WTC11 (cell line): ENCODE results near the gene TMEM88. TPM values are rescaled to one million over a fixed set of nuclear protein-coding genes. Genes with fewer than 3 reads are reported as not detected.

ENCODE experiments used
- ATAC-seq: fragments of 200-7000 bp; cut with Tn5 transposase; 2 replicates; pipeline ENCODE4 v1.10.0; 2021; ENCODE audit warnings: mild to moderate bottlenecking, moderate library complexity
- CTCF ChIA-PET: fragments of 300-600 bp; sonication (Branson Sonifier 250); formaldehyde crosslinking; loops from one replicate; lab custom pipeline; 2021; ENCODE audit warnings: antibody characterized with exemption; lab: Charles Lee
- POLR2A ChIA-PET: fragments of 350-600 bp; sonication (Branson Sonifier 250); formaldehyde crosslinking; loops from one replicate; lab custom pipeline; 2021; ENCODE audit warnings: antibody characterized with exemption; lab: Charles Lee
- DNase-seq: peaks from one replicate; pipeline ENCODE4 v3.0.0; 2021; ENCODE audit warnings: low spot score
- H3K27ac Mint-ChIP-seq: 2 replicates; pipeline ENCODE4 v1.8.0; 2021; ENCODE audit warnings: mixed read lengths
- H3K27me3 Mint-ChIP-seq: 2 replicates; pipeline ENCODE4 v1.8.0; 2021; ENCODE audit warnings: low read depth, mild to moderate bottlenecking, moderate library complexity, mixed read lengths
- H3K36me3 Mint-ChIP-seq: 2 replicates; pipeline ENCODE4 v1.8.0; 2021; ENCODE audit warnings: mixed read lengths
- H3K4me1 Mint-ChIP-seq: 2 replicates; pipeline ENCODE4 v1.8.0; 2022; ENCODE audit warnings: mixed read lengths
- H3K4me3 Mint-ChIP-seq: 2 replicates; pipeline ENCODE4 v1.8.0; 2021; ENCODE audit warnings: mild to moderate bottlenecking, moderate library complexity, mixed read lengths
- H3K9me3 Mint-ChIP-seq: 2 replicates; pipeline ENCODE4 v1.8.0; 2021; ENCODE audit warnings: mixed read lengths
- ARID4B ChIP-seq: sonication (generic); formaldehyde crosslinking; IDR thresholded peaks from 2 replicates; pipeline ENCODE4 v1.8.0; 2023; ENCODE audit warnings: missing genetic modification reagents, mild to moderate bottlenecking, borderline replicate concordance
- ATF1 ChIP-seq: sonication (generic); formaldehyde crosslinking; IDR thresholded peaks from 2 replicates; pipeline ENCODE4 v1.8.1; 2023; ENCODE audit warnings: mild to moderate bottlenecking, moderate library complexity, missing genetic modification reagents
- ATF6 ChIP-seq: sonication (generic); formaldehyde crosslinking; IDR thresholded peaks from 2 replicates; pipeline ENCODE4 v1.8.1; 2023; ENCODE audit warnings: mild to moderate bottlenecking, missing genetic modification reagents
- ESRRA ChIP-seq: sonication (generic); formaldehyde crosslinking; IDR thresholded peaks from 2 replicates; pipeline ENCODE4 v1.8.1; 2022; ENCODE audit warnings: mild to moderate bottlenecking, missing genetic modification reagents, borderline replicate concordance
- ETV6 ChIP-seq: sonication (generic); formaldehyde crosslinking; IDR thresholded peaks from 2 replicates; pipeline ENCODE4 v1.8.1; 2022; ENCODE audit warnings: mild to moderate bottlenecking, missing genetic modification reagents
- FOXJ3 ChIP-seq: sonication (generic); formaldehyde crosslinking; IDR thresholded peaks from 2 replicates; pipeline ENCODE4 v1.9.0; 2021; ENCODE audit warnings: missing genetic modification reagents, mild to moderate bottlenecking, borderline replicate concordance
- FOXP4 ChIP-seq: sonication (generic); formaldehyde crosslinking; IDR thresholded peaks from 2 replicates; pipeline ENCODE4 v1.8.0; 2022; ENCODE audit warnings: mild to moderate bottlenecking, missing genetic modification reagents
- HMGXB4 ChIP-seq: sonication (generic); formaldehyde crosslinking; IDR thresholded peaks from 2 replicates; pipeline ENCODE4 v1.8.1; 2023; ENCODE audit warnings: mild to moderate bottlenecking, moderate library complexity, missing genetic modification reagents
- MAX ChIP-seq: sonication (generic); formaldehyde crosslinking; IDR thresholded peaks from 2 replicates; pipeline ENCODE4 v1.8.0; 2022; ENCODE audit warnings: mild to moderate bottlenecking, missing genetic modification reagents
- NR1H2 ChIP-seq: sonication (generic); formaldehyde crosslinking; IDR thresholded peaks from 2 replicates; pipeline ENCODE4 v1.9.0; 2021; ENCODE audit warnings: mild to moderate bottlenecking, moderate library complexity, missing genetic modification reagents
- NR2C2 ChIP-seq: sonication (generic); formaldehyde crosslinking; IDR thresholded peaks from 2 replicates; pipeline ENCODE4 v1.8.0; 2022; ENCODE audit warnings: mild to moderate bottlenecking, missing genetic modification reagents
- PREB ChIP-seq: sonication (generic); formaldehyde crosslinking; IDR thresholded peaks from 2 replicates; pipeline ENCODE4 v1.8.1; 2022; ENCODE audit warnings: mild to moderate bottlenecking, missing genetic modification reagents, moderate library complexity, borderline replicate concordance
- ZBTB43 ChIP-seq: sonication (generic); formaldehyde crosslinking; IDR thresholded peaks from 2 replicates; pipeline ENCODE4 v1.8.1; 2023; ENCODE audit warnings: mild to moderate bottlenecking, missing genetic modification reagents
- ZNF138 ChIP-seq: sonication (generic); formaldehyde crosslinking; conservative IDR thresholded peaks from 2 replicates; pipeline ENCODE4 v1.8.1; 2022; ENCODE audit warnings: mild to moderate bottlenecking, moderate library complexity, missing genetic modification reagents
- ZNF317 ChIP-seq: sonication (generic); formaldehyde crosslinking; IDR thresholded peaks from 2 replicates; pipeline ENCODE4 v1.8.1; 2023; ENCODE audit warnings: low read depth, mild to moderate bottlenecking, moderate library complexity, missing genetic modification reagents, borderline replicate concordance
- ZNF423 ChIP-seq: fragments of 250-450 bp; sonication (Bioruptor Pico); IDR thresholded peaks from 2 replicates; pipeline ENCODE4 v2.1.2; 2022; ENCODE audit warnings: mild to moderate bottlenecking, moderate library complexity
- ZNF512 ChIP-seq: sonication (generic); formaldehyde crosslinking; IDR thresholded peaks from 2 replicates; pipeline ENCODE4 v1.8.1; 2022; ENCODE audit warnings: missing genetic modification reagents, borderline replicate concordance
- total RNA-seq: library from RNA; stranded (reverse); gene quantifications from 3 replicates; pipeline ENCODE4 v1.2.3, GENCODE V29; 2021

TMEM88 gene
- total RNA-seq, 1 experiment from 2014 or later, result 2.9 TPM

- TF ChIP-seq ARID4B (CRISPR knock-in tag) (no peak), NR1H2 (no peak)
Measured at GRCh38 chr17:7839190-7839875, 15.5 kb upstream of the TMEM88 start (continued).

- H3K27ac Mint-ChIP-seq, result no peak overlapping the region
- H3K27me3 Mint-ChIP-seq, result peaks cover 47% of the 10 kb centered on the region
- H3K4me3 Mint-ChIP-seq, result no peak overlapping the region
- DNase-seq, result no peak
- no peak for ATAC-seq
- H3K4me1 Mint-ChIP-seq, result peaks cover 40% of the 10 kb centered on the region
- H3K9me3 Mint-ChIP-seq, result no peaks in the 10 kb centered on the region
- TF ChIP-seq MAX (no peak), ZNF423 (CRISPR knock-in tag) (no peak), ZNF317 (CRISPR knock-in tag) (no peak), ATF1 (CRISPR knock-in tag) (no peak), ZNF512 (CRISPR knock-in tag) (no peak), ATF6 (CRISPR knock-in tag) (no peak), NR2C2 (CRISPR knock-in tag) (no peak), ESRRA (CRISPR knock-in tag) (no peak), ZNF138 (CRISPR knock-in tag) (no peak), ETV6 (CRISPR knock-in tag) (no peak), HMGXB4 (CRISPR knock-in tag) (no peak), PREB (CRISPR knock-in tag) (no peak), FOXJ3 (CRISPR knock-in tag) (no peak), FOXP4 (no peak), ZBTB43 (CRISPR knock-in tag) (no peak)
- CTCF ChIA-PET, result no interaction called here
- no peaks in the 10 kb centered on the region for H3K36me3 Mint-ChIP-seq
- POLR2A ChIA-PET, result no interaction called here
Measured at GRCh38 chr17:7839876-7840261, 15.0 kb upstream of the TMEM88 start.
